T-helper 9 cell (primary cell): Measurements from ENCODE around the gene RRAS2.
"Not testable (repeated sequence)": the region's sequence is repeated elsewhere in the genome, so short reads cannot be mapped to it uniquely, and the experiment has no call there.

Experiments used
- DNase-seq: peaks from one replicate; pipeline ENCODE4 v3.0.0-alpha.2; 2020

RRAS2 gene

DNA sequence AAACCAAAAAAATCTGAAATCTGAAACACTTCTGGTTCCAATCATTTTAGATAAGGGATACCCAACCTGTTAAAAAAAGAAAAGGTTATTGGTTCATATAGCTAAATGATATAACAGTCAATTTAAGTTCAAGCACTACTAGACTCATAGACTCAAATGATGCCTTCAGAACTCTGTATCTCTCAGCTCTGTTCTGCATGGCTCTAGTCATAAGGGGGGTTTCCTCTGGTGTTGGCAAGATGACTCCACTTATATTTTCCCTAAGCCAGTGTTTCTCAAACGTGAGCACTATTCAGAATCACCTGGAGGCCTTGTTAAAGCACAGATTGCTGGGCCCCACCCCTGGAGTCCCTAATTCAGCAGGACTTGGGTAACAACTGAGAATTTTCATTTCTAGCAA is 11.5 kb upstream of the RRAS2 start:
- DNase-seq = no peak

DNA sequence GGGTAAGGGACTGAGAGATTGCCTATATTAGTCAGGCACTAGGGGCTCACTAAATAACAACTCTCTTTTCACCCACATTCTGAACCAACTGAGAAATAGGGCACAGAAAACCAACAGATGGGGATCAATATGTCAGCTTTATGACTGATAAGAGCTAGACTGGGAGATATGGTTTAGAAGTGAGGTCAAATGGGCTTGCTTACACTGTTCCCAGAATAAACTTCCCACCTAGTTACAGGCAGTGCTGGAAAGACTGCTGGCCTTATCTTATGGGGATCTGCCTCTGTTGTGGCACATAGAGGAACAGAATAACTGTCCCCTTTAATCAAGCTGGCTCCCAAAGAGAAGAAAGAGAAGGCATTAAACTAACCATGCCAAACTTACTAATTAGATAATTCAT is 10.6 kb upstream of the RRAS2 start:
- DNase-seq = no peak

DNA sequence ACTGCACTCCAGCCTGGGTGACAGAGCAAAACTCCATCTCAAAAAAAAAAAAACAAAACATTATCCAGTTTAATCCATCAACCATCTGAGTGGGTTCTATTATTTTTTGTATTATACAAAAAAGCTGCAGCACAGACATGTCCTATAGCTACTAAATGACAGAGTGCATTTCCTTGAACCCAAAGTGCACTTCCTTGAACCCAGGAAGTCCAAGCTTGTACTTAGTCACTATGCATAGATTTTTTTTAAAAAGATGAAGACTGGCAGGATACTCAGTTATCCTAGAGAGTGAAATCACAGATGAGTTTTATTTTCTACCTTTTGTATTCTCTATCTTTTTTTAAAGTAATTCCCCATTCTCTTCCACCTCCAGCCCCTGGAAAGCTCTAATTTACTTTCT is 8.0 kb upstream of the RRAS2 start:
- no peak for DNase-seq

- no peak for DNase-seq
These were observed 5.3 kb upstream of the RRAS2 start for GRCh38 chr11:14364322-14364721.

DNA sequence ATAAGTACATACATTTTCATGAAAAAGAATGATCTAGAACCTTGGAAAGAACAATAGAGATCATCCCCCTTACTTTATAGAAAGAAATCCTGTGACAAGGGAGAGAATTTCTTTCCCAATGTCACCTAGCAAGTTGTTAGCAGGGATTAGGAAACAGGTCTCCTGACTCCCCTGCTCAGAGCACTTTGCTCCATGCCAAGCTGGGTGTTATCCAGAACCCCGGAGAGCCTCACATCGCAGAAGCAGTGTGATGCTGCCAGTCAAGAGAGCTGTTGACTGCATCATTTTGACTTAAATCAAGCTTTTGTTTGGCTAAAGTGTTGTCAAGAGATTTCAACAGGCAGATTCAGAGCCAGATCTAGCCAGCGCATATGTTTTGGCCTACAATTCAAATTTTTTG is 3.6 kb upstream of the RRAS2 start:
- no peak for DNase-seq

- DNase-seq = no peak
These were observed 3.0 kb upstream of the RRAS2 start for GRCh38 chr11:14361951-14362350.

DNA sequence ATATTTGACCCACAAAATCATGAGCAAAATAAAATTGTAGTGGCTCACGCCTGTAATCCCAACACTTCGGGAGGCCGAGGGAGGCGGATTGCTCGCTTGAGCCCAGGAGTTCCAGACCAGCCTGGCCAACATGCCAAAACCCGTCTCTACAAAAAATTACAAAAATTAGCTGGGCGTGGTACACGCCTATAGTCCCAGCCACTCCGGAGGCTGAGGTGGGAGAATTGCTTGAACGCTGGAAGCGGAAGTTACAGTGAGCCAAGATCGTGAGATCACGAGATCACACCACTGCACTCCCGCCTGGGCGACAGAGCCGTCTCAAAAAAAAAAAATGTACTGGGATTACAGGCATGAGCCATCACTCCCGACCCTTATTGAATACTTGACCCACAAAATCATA is 2.0 kb upstream of the RRAS2 start:
- no peak for DNase-seq

DNA sequence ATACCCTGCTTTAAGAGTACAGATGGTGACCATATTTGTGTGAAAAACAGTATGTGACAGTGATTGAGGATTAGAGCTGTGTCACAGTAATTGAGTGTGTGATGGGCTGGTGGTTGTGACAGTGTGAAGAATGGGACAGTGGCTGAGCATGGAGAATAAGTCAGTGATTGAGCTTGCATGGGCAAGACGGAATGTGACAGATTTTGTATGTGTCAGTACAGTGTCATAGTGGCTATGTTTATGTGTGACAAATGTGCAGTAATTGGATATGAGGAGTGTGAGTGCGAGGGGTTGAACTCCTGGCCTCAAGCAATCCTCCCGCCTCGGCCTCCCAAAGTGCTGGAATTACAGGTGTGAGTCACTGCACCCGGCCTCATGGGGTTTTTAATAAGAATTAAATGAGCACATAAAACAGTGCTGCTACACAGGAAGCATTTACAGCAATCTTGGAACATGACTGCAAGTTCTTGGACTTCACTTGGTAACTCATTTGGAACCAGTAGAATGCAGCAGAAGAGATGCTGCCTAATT is 583 bp upstream of the RRAS2 start:
- DNase-seq = no peak

- DNase-seq = peak; percentile 7
These were observed 878 bp downstream of the RRAS2 start for GRCh38 chr11:14357881-14358728.

- no peak for DNase-seq
These were observed 2.6 kb downstream of the RRAS2 start for GRCh38 chr11:14356342-14356741.

DNA sequence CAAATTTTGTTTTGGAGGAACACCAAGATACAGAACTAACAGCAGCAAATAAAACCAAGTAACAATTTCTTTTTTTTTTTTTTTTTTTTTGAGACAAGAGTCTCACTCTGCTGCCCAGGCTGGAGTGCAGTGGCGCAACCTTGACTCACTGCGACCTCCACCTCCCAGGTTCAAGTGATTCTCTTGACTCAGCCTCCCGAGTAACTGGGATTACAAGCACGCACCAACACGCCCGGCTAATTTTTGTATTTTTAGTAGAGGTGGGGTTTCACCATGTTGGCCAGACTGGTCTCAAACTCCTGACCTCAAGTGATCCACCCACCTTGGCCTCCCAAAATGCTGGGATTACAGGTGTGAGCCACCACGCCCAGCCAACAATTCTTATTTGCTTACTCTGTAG is 4.4 kb downstream of the RRAS2 start:
- DNase-seq = not testable (repeated sequence)

DNA sequence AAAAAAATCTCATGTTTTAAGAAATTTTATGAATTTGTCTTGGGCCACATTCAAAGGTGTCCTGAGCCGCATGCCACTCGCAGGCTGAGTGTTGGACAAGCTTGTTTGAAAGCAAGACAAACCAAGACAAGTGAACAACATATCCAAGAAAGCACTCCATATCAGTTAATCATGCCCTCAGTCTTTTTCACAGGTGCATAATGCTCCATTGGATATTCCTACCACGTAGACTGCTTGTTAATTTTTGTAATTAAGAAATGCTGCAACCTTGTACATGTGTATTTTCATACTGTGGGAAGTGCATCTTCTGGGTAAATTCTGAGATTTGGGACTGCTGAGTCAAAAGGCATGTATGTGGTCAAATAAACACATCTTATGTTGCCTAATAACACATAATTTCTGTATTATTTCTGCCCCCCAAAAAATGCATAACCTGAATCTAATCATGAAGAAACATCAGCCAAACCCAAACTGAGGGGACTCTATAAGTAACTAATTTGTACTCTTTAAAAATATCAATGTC is 8.2 kb downstream of the RRAS2 start:
- DNase-seq = no peak

DNA sequence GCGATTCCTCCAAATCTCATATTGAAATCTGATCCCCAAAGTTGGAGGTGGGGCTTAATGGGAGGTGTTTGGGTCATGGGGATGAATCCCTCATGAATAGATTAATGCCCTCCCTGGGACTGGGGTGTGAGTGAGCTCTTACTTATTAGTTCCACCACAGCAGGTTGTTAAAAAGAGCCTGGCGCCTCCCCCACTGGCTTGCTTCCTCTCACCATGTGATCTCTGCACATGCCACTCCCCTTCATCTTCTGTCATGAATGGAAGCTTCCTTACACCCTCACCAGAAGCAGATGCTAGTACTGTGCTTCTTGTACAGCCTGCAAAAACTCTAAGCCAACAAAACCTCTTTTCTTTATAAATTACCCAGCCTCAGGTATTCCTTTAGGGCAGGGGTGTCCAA is 8.8 kb downstream of the RRAS2 start:
- no peak for DNase-seq

GRCh38 chr11:14347991-14348390 is 11.0 kb downstream of the RRAS2 start:
- DNase-seq = no peak

DNA sequence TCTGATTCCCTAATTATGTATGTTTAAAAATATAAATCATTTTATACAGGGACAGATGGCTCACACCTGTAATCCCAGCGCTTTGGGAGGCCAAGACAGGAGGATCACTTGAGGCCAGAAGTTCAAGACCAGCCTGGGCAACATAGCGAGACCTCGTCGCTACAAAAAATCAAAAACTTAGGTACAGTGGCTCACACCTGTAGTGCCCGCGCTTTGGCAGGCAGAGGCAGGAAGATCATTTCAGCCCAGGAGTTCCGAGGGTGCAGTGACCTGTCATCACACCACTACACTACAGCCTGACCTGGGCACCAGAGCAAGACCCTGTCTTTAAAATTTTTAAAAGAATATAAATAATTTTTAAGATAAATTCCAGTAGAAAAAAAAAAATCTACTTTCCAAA is 11.5 kb downstream of the RRAS2 start:
- DNase-seq = no peak

- no peak for DNase-seq
These were observed 12.6 kb downstream of the RRAS2 start for GRCh38 chr11:14346303-14346955.

DNA sequence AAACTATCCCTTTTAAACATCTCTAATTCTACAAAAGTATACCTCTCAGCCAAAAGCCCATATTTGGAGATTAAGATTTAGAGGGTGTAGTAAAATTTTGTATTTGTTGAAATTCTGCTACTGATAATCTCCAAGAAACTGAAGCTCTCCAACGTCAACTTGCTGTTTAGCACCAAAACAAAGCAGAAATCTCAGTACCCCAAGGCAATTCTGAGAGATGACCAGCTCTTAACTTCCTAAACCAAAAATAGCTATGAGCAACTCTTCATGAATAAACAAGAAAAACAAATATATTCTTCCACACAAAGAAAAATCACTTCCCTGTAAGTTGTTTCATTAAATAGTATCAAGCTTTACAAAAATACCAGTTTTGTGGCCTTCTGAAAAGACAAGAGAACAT is 13.3 kb downstream of the RRAS2 start:
- no peak for DNase-seq

DNA sequence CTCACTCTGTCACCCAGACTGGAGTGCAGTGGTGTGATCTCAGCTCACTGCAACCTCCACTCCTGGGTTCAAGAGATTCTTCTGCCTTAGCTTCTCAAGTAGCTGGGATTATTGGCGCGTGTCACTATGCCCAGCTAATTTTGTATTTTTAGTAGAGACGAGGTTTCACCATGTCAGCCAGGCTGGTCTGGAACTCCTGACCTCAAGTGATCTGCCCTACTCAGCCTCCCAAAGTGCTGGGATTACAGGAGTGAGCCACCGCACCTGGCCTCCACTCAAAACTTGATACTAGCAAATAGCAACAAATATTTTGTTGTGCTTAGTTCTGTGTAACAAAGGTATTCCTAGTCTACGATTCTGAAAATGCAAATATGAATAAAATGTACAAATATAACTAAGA is 14.0 kb downstream of the RRAS2 start:
- not testable (repeated sequence) for DNase-seq

GRCh38 chr11:14342906-14343305 is 16.1 kb downstream of the RRAS2 start:
- DNase-seq = no peak

DNA sequence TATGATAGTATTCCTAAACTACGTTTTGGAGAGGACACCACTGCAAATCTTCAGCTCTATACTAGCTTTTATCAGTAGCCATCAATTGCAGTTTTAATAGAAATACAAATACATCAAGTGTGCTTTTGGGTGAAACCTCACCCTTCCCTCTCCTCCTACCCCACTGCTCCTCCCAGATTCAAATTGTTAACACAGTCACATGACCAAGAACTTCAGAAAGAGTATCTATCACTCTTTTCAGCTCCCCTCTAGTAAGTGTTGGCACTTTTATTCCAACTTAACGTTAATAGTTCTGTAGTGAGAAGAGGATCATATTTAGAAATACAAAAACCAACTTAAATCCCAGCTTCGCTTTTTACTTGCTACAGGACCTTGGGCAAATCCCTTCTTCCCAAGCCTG is 17.0 kb downstream of the RRAS2 start:
- no peak for DNase-seq

DNA sequence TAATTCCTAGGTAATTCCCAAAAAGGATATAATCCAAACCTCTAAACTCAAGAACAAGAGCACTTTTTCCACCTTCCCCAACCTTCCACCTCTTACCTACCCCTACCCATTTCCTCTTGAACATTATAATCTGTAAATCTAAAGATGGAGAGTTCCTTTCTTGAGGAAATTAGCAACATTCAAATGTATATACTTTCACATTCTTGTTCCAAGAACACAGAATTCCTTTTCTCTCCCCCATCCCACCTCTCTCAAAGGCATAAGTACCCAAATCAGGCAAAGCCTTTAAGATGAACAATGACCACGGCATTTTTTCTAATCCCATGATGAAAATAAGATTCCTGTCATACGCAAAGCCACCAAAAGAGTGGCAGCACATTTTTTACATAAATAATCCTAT is 18.3 kb downstream of the RRAS2 start:
- DNase-seq = no peak

- DNase-seq = no peak
These were observed 19.6 kb downstream of the RRAS2 start for GRCh38 chr11:14339356-14339755.

DNA sequence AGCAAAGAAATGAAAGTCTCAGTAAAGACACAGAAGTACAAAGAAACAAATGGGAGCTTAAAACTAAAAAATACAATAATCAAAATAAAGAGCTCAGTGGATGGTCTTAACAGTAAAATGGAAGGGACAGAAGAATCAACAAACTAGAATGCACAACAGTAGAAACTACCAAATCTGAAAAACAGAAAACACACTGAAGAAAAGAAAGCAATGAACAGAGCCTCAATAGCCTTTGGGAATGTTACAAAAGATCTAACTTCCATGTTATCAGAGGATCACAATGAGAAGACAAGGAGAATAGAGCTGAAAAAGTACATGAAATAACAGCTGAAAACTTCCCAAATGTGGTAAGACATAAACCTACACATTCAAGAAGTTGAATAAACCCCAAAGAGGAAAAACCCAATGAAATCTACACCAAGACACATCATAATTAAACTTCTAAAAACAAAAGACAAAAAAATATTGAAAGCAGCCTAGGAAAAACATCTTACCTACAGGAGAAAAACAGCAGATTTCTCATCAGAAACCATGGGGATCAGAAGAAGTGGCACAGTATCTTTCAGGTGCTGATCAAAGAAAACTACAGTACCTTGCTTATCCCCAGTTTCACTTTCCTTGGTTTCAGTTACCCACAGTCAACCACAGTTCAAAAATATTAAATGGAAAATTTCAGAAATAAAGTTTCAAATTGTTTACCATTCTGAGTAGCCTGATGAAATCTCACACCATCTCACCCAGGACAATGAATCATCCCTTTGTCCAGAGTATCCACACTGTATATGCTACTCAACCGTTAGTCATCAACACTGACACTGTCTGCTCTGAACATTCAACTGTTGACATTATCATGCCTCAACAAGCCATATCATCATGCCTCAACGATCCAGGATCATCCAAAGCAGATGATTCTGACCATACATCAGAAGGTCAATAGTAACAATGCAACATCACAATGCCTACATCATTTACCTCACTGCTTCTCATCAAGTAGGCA is 22.2 kb downstream of the RRAS2 start:
- no peak for DNase-seq
